HG03439 (cell line): ENCODE measurements around the gene GCM1.
"Not testable (repeated sequence)": the region's sequence is repeated elsewhere in the genome, so short reads cannot be mapped to it uniquely, and the experiment has no call there.

Source experiments
- ATAC-seq: cut with Tn5 transposase; IDR thresholded peaks from one replicate; pipeline ENCODE4 v1.9.1; 2021; ENCODE audit warnings: mild to moderate bottlenecking, moderate library complexity; ENCODE audit not compliant: unreplicated experiment

The GCM1 gene

GRCh38 chr6:53148684-53149083 lies at the start of gene GCM1:
TSS of gene GCM1 (minus strand) at chr6:53148841. CDS start at chr6:53145632, 3,209 bp downstream.
- no peak for ATAC-seq

GRCh38 chr6:53197553-53197952 lies 48.9 kb upstream of the GCM1 start:
- ATAC-seq, result no peak

GRCh38 chr6:53195048-53195447 lies 46.4 kb upstream of the GCM1 start:
- ATAC-seq, result no peak

- ATAC-seq, result no peak
Observed at GRCh38 chr6:53192682-53193188, 44.1 kb upstream of the GCM1 start.

- ATAC-seq, result no peak
Observed at GRCh38 chr6:53189554-53189953, 40.9 kb upstream of the GCM1 start.

- no peak for ATAC-seq
Observed at GRCh38 chr6:53188833-53189232, 40.2 kb upstream of the GCM1 start.

GRCh38 chr6:53180678-53181077 lies 32.0 kb upstream of the GCM1 start:
- ATAC-seq, result no peak

GRCh38 chr6:53179961-53180651 lies 31.5 kb upstream of the GCM1 start:
- no peak for ATAC-seq

GRCh38 chr6:53178837-53179432 lies 30.3 kb upstream of the GCM1 start:
- no peak for ATAC-seq

GRCh38 chr6:53175027-53175426 lies 26.4 kb upstream of the GCM1 start:
- no peak for ATAC-seq

GRCh38 chr6:53172468-53172803 lies 23.8 kb upstream of the GCM1 start:
- no peak for ATAC-seq

GRCh38 chr6:53171605-53172467 lies 23.2 kb upstream of the GCM1 start:
- peak; percentile 81 for ATAC-seq

- no peak for ATAC-seq
Observed at GRCh38 chr6:53168516-53169267, 20.1 kb upstream of the GCM1 start.

- ATAC-seq, result no peak
Observed at GRCh38 chr6:53165293-53165692, 16.7 kb upstream of the GCM1 start.

GRCh38 chr6:53162606-53163005 lies 14.0 kb upstream of the GCM1 start:
- no peak for ATAC-seq

- no peak for ATAC-seq
Observed at GRCh38 chr6:53161481-53162009, 12.9 kb upstream of the GCM1 start.

- ATAC-seq, result no peak
Observed at GRCh38 chr6:53159558-53159957, 10.9 kb upstream of the GCM1 start.

- not testable (repeated sequence) for ATAC-seq
Observed at GRCh38 chr6:53158076-53158475, 9.4 kb upstream of the GCM1 start.

GRCh38 chr6:53155279-53155678 lies 6.6 kb upstream of the GCM1 start:
- ATAC-seq, result not testable (repeated sequence)

- no peak for ATAC-seq
Observed at GRCh38 chr6:53154794-53155193, 6.2 kb upstream of the GCM1 start.

GRCh38 chr6:53154071-53154470 lies 5.4 kb upstream of the GCM1 start:
- ATAC-seq, result no peak
